H9 (cell line): ENCODE measurements around the gene CXCR2. TPM values are rescaled to one million over a fixed set of nuclear protein-coding genes. Genes with fewer than 3 reads are reported as not detected.

Experiments
- DNase-seq: peaks from one replicate; pipeline ENCODE4 v3.0.0-alpha.2; 2017
- H2AFZ ChIP-seq: one replicate; pipeline ENCODE4 v1.6.1; 2013; ENCODE audit warnings: mild to moderate bottlenecking, low read length, control low read depth, moderate library complexity
- H2AK5ac ChIP-seq: 2 replicates; pipeline ENCODE4 v1.6.1; 2013; ENCODE audit warnings: low read length, control low read depth, mixed read lengths; ENCODE audit not compliant: insufficient read length
- H2BK120ac ChIP-seq: one replicate; pipeline ENCODE4 v1.6.1; 2013; ENCODE audit warnings: low read depth, mild to moderate bottlenecking, low read length, control low read depth, inconsistent platforms; ENCODE audit not compliant: poor library complexity, severe bottlenecking
- H2BK12ac ChIP-seq: 2 replicates; pipeline ENCODE4 v1.6.1; 2013; ENCODE audit warnings: low read length, control low read depth, mixed read lengths, low read depth; ENCODE audit not compliant: insufficient read length
- H2BK15ac ChIP-seq: 2 replicates; pipeline ENCODE4 v1.6.1; 2013; ENCODE audit warnings: low read depth, low read length, control low read depth
- H2BK20ac ChIP-seq: one replicate; pipeline ENCODE4 v1.6.1; 2013; ENCODE audit warnings: low read depth, mild to moderate bottlenecking, low read length, control low read depth, inconsistent platforms; ENCODE audit not compliant: poor library complexity, severe bottlenecking
- H2BK5ac ChIP-seq: 2 replicates; pipeline ENCODE4 v1.6.1; 2013; ENCODE audit warnings: low read length, control low read depth, mixed read lengths; ENCODE audit not compliant: insufficient read length
- H3K14ac ChIP-seq: 2 replicates; pipeline ENCODE4 v1.6.1; 2013; ENCODE audit warnings: low read length, control low read depth; ENCODE audit not compliant: insufficient read depth
- H3K18ac ChIP-seq: 2 replicates; pipeline ENCODE4 v1.6.1; 2013; ENCODE audit warnings: low read depth, mild to moderate bottlenecking, mixed read lengths, low read length, control low read depth; ENCODE audit not compliant: insufficient read length
- H3K23ac ChIP-seq: 2 replicates; pipeline ENCODE4 v1.6.1; 2013; ENCODE audit warnings: low read length, control low read depth, mixed read lengths, low read depth; ENCODE audit not compliant: insufficient read length
- H3K23me2 ChIP-seq: 2 replicates; pipeline ENCODE4 v1.6.1; 2013; ENCODE audit warnings: low read depth, mild to moderate bottlenecking, mixed read lengths, low read length, control low read depth; ENCODE audit not compliant: insufficient read length, poor library complexity, severe bottlenecking
- H3K27ac ChIP-seq: 2 replicates; pipeline ENCODE4 v1.5.1; 2013; ENCODE audit warnings: low read length, control low read depth, mixed read lengths, low read depth; ENCODE audit not compliant: insufficient read length
- H3K27me3 ChIP-seq: 2 replicates; pipeline ENCODE4 v1.6.1; 2013; ENCODE audit warnings: low read length, control low read depth, inconsistent platforms; ENCODE audit not compliant: insufficient read depth
- H3K4ac ChIP-seq: 2 replicates; pipeline ENCODE4 v1.6.1; 2013; ENCODE audit warnings: low read depth, mild to moderate bottlenecking, control low read depth, inconsistent platforms, low read length, moderate library complexity
- H3K4me1 ChIP-seq: 2 replicates; pipeline ENCODE4 v1.6.1; 2013; ENCODE audit warnings: low read length, control low read depth, inconsistent platforms; ENCODE audit not compliant: insufficient read depth
- H3K4me2 ChIP-seq: 2 replicates; pipeline ENCODE4 v1.6.1; 2013; ENCODE audit warnings: low read length, control low read depth, mixed read lengths; ENCODE audit not compliant: insufficient read length, insufficient read depth
- H3K56ac ChIP-seq: 2 replicates; pipeline ENCODE4 v1.6.1; 2013; ENCODE audit warnings: low read depth, mild to moderate bottlenecking, mixed read lengths, low read length, control low read depth; ENCODE audit not compliant: insufficient read length
- H3K79me1 ChIP-seq: 2 replicates; pipeline ENCODE4 v1.6.1; 2013; ENCODE audit warnings: low read depth, mild to moderate bottlenecking, moderate library complexity, low read length, control low read depth, inconsistent platforms; ENCODE audit not compliant: insufficient read depth, poor library complexity, severe bottlenecking
- H3K79me2 ChIP-seq: 2 replicates; pipeline ENCODE4 v1.6.1; 2013; ENCODE audit warnings: low read length, control low read depth, inconsistent platforms; ENCODE audit not compliant: insufficient read depth
- H3K9ac ChIP-seq: 2 replicates; pipeline ENCODE4 v1.6.1; 2013; ENCODE audit warnings: low read length, control low read depth, mixed read lengths; ENCODE audit not compliant: insufficient read length; ENCODE audit errors: extremely low read depth
- H3K9me3 ChIP-seq: one replicate; pipeline ENCODE4 v1.6.1; 2013; ENCODE audit warnings: low read depth, low read length, inconsistent platforms; ENCODE audit not compliant: control insufficient read depth
- H3T11ph ChIP-seq: one replicate; pipeline ENCODE4 v1.6.1; 2013; ENCODE audit warnings: mild to moderate bottlenecking, low read length, control low read depth, inconsistent platforms
- H4K20me1 ChIP-seq: one replicate; pipeline ENCODE4 v1.6.1; 2013; ENCODE audit not compliant: control insufficient read depth, insufficient read length, insufficient read depth
- H4K5ac ChIP-seq: 2 replicates; pipeline ENCODE4 v1.6.1; 2013; ENCODE audit warnings: low read depth, mild to moderate bottlenecking, mixed read lengths, low read length, control low read depth; ENCODE audit not compliant: insufficient read length
- H4K8ac ChIP-seq: replicated peaks from 2 replicates; pipeline ENCODE4 v1.6.1; 2013; ENCODE audit warnings: low read length, control low read depth, mixed read lengths, low read depth; ENCODE audit not compliant: insufficient read length
- H4K91ac ChIP-seq: 2 replicates; pipeline ENCODE4 v1.6.1; 2013; ENCODE audit warnings: low read depth, mild to moderate bottlenecking, moderate library complexity, mixed read lengths, low read length, control low read depth; ENCODE audit not compliant: insufficient read length
- H3K27ac Mint-ChIP-seq, 3 experiments: 2 replicates in 2 of 3; 3 replicates in 1 of 3; pipeline ENCODE4 v1.8.0; 2020 to 2021; ENCODE audit warnings: mixed read lengths in 3 of 3, mild to moderate bottlenecking in 1 of 3, moderate library complexity in 1 of 3
- H3K27me3 Mint-ChIP-seq: 2 replicates; pipeline ENCODE4 v1.8.0; 2021; ENCODE audit warnings: low read depth, mild to moderate bottlenecking, moderate library complexity, mixed read lengths
- H3K36me3 Mint-ChIP-seq, 3 experiments: 2 replicates in 2 of 3; 3 replicates in 1 of 3; pipeline ENCODE4 v1.8.0; 2020 to 2021; ENCODE audit warnings: low read depth in 3 of 3, mixed read lengths in 3 of 3; ENCODE audit not compliant: insufficient read depth in 1 of 3
- H3K4me1 Mint-ChIP-seq, 2 experiments: 2 replicates each; pipeline ENCODE4 v1.8.0; 2020; ENCODE audit warnings: mixed read lengths in 2 of 2
- H3K4me3 Mint-ChIP-seq, 2 experiments: 2 replicates in 1 of 2; 3 replicates in 1 of 2; pipeline ENCODE4 v1.8.0; 2020 to 2021; ENCODE audit warnings: mild to moderate bottlenecking in 2 of 2, mixed read lengths in 2 of 2, moderate library complexity in 1 of 2
- H3K9me3 Mint-ChIP-seq, 2 experiments: 2 replicates in 1 of 2; 3 replicates in 1 of 2; pipeline ENCODE4 v1.8.0; 2020; ENCODE audit warnings: mild to moderate bottlenecking in 2 of 2, mixed read lengths in 2 of 2, moderate library complexity in 1 of 2
- WGBS: extraction: QIAGEN DNeasy Blood & Tissue Kit; methylation state at CpG from one replicate; pipeline ENCODE4 v1.1.7; 2013; ENCODE audit warnings: missing lambda C conversion rate, low lambda C conversion rate, mixed read lengths; ENCODE audit not compliant: insufficient read length; ENCODE audit errors: extremely low coverage; 5-methylcytosine and 5-hydroxymethylcytosine counted together
- total RNA-seq: library from RNA; stranded (reverse); gene quantifications from 2 replicates; pipeline ENCODE4 v1.2.1, GENCODE V29; 2021
- TF ChIP-seq, protein P1 (sequence below): fragments of 200-600 bp; sonication (generic); conservative IDR thresholded peaks from 3 replicates; pipeline ENCODE4 v1.8.0; 2021; ENCODE audit warnings: antibody characterized with exemption, mild to moderate bottlenecking

CXCR2 gene
- total RNA-seq, 1 experiment from 2014 or later = 0.59 TPM

DNA sequence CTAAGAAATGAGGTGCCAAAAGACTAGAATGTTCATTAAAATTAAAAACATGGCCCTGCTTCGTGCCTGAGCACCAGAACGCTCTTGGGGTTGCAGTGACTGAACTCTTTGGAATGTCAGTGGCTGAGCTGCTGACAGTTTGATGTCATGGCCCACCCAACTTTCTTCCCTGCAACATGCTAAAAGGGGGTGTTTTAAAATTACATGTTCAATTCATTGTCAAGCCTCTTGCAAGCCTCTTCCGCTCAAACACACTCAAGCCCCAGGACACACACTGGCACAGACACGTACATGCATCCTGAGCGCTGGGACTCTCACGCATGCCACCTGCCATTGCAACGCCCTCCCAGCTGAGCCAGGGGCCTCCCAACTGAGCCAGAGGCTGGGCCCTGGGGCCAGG is 44.1 kb upstream of the CXCR2 start:
- Histone ChIP-seq H3K4ac (no peak overlapping the region), H3K56ac (no peak overlapping the region), H3K27ac (no peak overlapping the region), H3K9me3 (no peaks in the 10 kb centered on the region), H3K9ac (no peak overlapping the region), H3K27me3 (no peaks in the 10 kb centered on the region), H3K79me2 (no peaks in the 10 kb centered on the region), H2AFZ (no peak overlapping the region), H2BK12ac (no peak overlapping the region), H4K5ac (no peak overlapping the region), H3T11ph (no peak overlapping the region), H3K18ac (no peak overlapping the region), H3K4me1 (no peaks in the 10 kb centered on the region), H2BK15ac (no peak overlapping the region), H3K14ac (no peak overlapping the region; the same call in 1 of the 2 replicates), H3K4me2 (no peak overlapping the region), H4K91ac (no peak overlapping the region), H2BK20ac (no peak overlapping the region), H3K79me1 (no peaks in the 10 kb centered on the region), H4K20me1 (no peaks in the 10 kb centered on the region), H2BK120ac (no peak overlapping the region), H2BK5ac (no peak overlapping the region), H2AK5ac (no peak overlapping the region), H4K8ac (no peak overlapping the region), H3K23ac (no peak overlapping the region), H3K23me2 (no peaks in the 10 kb centered on the region)
- TF ChIP-seq, protein P1, sequence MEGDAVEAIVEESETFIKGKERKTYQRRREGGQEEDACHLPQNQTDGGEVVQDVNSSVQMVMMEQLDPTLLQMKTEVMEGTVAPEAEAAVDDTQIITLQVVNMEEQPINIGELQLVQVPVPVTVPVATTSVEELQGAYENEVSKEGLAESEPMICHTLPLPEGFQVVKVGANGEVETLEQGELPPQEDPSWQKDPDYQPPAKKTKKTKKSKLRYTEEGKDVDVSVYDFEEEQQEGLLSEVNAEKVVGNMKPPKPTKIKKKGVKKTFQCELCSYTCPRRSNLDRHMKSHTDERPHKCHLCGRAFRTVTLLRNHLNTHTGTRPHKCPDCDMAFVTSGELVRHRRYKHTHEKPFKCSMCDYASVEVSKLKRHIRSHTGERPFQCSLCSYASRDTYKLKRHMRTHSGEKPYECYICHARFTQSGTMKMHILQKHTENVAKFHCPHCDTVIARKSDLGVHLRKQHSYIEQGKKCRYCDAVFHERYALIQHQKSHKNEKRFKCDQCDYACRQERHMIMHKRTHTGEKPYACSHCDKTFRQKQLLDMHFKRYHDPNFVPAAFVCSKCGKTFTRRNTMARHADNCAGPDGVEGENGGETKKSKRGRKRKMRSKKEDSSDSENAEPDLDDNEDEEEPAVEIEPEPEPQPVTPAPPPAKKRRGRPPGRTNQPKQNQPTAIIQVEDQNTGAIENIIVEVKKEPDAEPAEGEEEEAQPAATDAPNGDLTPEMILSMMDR = no peak
- peaks cover 13% of the 10 kb centered on the region for H3K27me3 Mint-ChIP-seq
- peak; percentile 11 for DNase-seq
- H3K9me3 Mint-ChIP-seq = peaks cover 8% of the 10 kb centered on the region in 2 experiments
- WGBS = no CpG with 5 or more reads among the region's 7 CpGs
- H3K4me3 Mint-ChIP-seq = no peak overlapping the region
- H3K36me3 Mint-ChIP-seq = peaks cover 0 to 3% (median 0%) of the 10 kb centered on the region in 3 experiments; a peak in 2 of 7 replicates
- H3K27ac Mint-ChIP-seq = no peak overlapping the region
- H3K4me1 Mint-ChIP-seq = peaks cover 0 to 2% of the 10 kb centered on the region in 2 experiments; a peak in 1 of 4 replicates
